Upper lobe of left lung (tissue), 4 donors: ENCODE results near the gene TFPI.

Experiments
- EP300 ChIP-seq, 4 donors: sonication (generic); formaldehyde crosslinking; IDR thresholded peaks; one replicate each; pipeline ENCODE4 v1.5.1; 2017; ENCODE audit warnings: antibody characterized with exemption in 4 of 4, control low read depth in 2 of 4
- POLR2A ChIP-seq, 4 donors: fragments of 450-650 bp; IDR thresholded peaks; one replicate each; pipeline ENCODE4 v1.5.1; 2016 to 2017; ENCODE audit warnings: antibody characterized with exemption in 4 of 4, mild to moderate bottlenecking in 2 of 4
- POLR2AphosphoS5 ChIP-seq, 2 donors: sonication (generic); formaldehyde crosslinking; IDR thresholded peaks; one replicate each; pipeline ENCODE4 v1.5.1; 2017; ENCODE audit warnings: antibody characterized with exemption in 2 of 2
- TF ChIP-seq, protein P1 (sequence below), 6 experiments: fragments of 450-650 bp in 4 of 6; fragments of 200-600 bp in 2 of 6; sonication (generic) in 2 of 6; IDR thresholded peaks; one replicate each; pipeline ENCODE4 v1.5.1; 2016 to 2019; ENCODE audit warnings: antibody characterized with exemption in 6 of 6

DNA sequence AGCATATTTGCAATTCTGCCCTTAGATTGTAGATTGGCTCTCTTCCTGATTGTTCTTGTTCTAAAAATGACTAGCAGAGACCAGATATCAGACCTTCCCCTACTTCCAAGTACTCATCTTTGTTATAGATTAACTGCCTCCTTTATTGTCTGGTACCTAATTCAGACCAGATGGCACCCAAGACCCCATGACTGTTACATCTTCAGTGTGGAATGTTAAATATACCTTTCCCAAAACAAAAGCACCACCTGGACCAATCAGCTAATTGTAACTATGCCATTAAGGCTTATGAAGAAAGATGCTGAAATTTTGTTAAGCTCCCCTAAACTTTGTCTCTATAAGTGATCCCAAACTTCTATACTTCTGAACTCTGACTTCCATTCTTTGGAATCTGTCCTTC, 12.0 kb upstream of the TFPI start:
- TF ChIP-seq, protein P1, sequence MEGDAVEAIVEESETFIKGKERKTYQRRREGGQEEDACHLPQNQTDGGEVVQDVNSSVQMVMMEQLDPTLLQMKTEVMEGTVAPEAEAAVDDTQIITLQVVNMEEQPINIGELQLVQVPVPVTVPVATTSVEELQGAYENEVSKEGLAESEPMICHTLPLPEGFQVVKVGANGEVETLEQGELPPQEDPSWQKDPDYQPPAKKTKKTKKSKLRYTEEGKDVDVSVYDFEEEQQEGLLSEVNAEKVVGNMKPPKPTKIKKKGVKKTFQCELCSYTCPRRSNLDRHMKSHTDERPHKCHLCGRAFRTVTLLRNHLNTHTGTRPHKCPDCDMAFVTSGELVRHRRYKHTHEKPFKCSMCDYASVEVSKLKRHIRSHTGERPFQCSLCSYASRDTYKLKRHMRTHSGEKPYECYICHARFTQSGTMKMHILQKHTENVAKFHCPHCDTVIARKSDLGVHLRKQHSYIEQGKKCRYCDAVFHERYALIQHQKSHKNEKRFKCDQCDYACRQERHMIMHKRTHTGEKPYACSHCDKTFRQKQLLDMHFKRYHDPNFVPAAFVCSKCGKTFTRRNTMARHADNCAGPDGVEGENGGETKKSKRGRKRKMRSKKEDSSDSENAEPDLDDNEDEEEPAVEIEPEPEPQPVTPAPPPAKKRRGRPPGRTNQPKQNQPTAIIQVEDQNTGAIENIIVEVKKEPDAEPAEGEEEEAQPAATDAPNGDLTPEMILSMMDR (IDR thresholded peaks at IDR 0.05), result no peak
- TF ChIP-seq POLR2A (IDR thresholded peaks at IDR 0.05), result no peak
- no peak for TF ChIP-seq EP300 (IDR thresholded peaks at IDR 0.05)
- TF ChIP-seq POLR2AphosphoS5 (IDR thresholded peaks at IDR 0.05), result no peak
